ENCODE measurements around the gene ANO2. TPM values are rescaled to one million over a fixed set of nuclear protein-coding genes. Genes with fewer than 3 reads are reported as not detected.

ANO2 gene
- total and polyA plus RNA-seq, 8 donors: 0.44 to 16.9 (median 3.8) TPM; not detected in 1

GRCh38 chr12:5803532-5803931 lies 141.5 kb downstream of the ANO2 start:
- H3K4me3 ChIP-seq: no peak overlapping the region
- H3K27ac ChIP-seq: no peak overlapping the region
- 72 to 77% (median 76%) methylated on average over 6 to 7 of the region's 7 CpGs for WGBS, 5 donors
- H3K9me3 ChIP-seq: no peaks in the 10 kb centered on the region
- intact Hi-C loops (cut with DNase I; ENCODE audit: low total_unique reads): no loop called here
- TF ChIP-seq, protein P1, sequence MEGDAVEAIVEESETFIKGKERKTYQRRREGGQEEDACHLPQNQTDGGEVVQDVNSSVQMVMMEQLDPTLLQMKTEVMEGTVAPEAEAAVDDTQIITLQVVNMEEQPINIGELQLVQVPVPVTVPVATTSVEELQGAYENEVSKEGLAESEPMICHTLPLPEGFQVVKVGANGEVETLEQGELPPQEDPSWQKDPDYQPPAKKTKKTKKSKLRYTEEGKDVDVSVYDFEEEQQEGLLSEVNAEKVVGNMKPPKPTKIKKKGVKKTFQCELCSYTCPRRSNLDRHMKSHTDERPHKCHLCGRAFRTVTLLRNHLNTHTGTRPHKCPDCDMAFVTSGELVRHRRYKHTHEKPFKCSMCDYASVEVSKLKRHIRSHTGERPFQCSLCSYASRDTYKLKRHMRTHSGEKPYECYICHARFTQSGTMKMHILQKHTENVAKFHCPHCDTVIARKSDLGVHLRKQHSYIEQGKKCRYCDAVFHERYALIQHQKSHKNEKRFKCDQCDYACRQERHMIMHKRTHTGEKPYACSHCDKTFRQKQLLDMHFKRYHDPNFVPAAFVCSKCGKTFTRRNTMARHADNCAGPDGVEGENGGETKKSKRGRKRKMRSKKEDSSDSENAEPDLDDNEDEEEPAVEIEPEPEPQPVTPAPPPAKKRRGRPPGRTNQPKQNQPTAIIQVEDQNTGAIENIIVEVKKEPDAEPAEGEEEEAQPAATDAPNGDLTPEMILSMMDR (IDR thresholded peaks at IDR 0.05): no peak
- TF ChIP-seq POLR2AphosphoS5 (IDR thresholded peaks at IDR 0.05) (no peak), POLR2A (IDR thresholded peaks at IDR 0.05) (no peak), EP300 (IDR thresholded peaks at IDR 0.05) (no peak)
- H3K27me3 ChIP-seq: peaks cover 0 to 15% (median 0%) of the 10 kb centered on the region in 3 donors
- no peaks in the 10 kb centered on the region for H3K4me1 ChIP-seq
- no peaks in the 10 kb centered on the region for H3K36me3 ChIP-seq
- no peak for DNase-seq

GRCh38 chr12:5798242-5799015 lies 146.6 kb downstream of the ANO2 start:
- no peak overlapping the region for H3K27ac ChIP-seq
- H3K27me3 ChIP-seq: no peaks in the 10 kb centered on the region
- intact Hi-C loops (cut with DNase I; ENCODE audit: low total_unique reads): loop anchor here (5.0 kb wide), 1 partner anchor 371 kb away; no protein-coding TSS in a partner anchor
- TF ChIP-seq, protein P1 (IDR thresholded peaks at IDR 0.05): no peak
- TF ChIP-seq POLR2A (IDR thresholded peaks at IDR 0.05): no peak
- no peak for TF ChIP-seq POLR2AphosphoS5 (IDR thresholded peaks at IDR 0.05)
- TF ChIP-seq EP300 (IDR thresholded peaks at IDR 0.05): no peak
- H3K4me1 ChIP-seq: peaks cover 0 to 9% (median 0%) of the 10 kb centered on the region in 4 donors
- no peak for DNase-seq
- WGBS, 5 donors: 76 to 91% (median 89%) methylated on average over 12 of the region's 12 CpGs
- no peaks in the 10 kb centered on the region for H3K36me3 ChIP-seq
- H3K4me3 ChIP-seq: no peak overlapping the region
- no peaks in the 10 kb centered on the region for H3K9me3 ChIP-seq

DNA sequence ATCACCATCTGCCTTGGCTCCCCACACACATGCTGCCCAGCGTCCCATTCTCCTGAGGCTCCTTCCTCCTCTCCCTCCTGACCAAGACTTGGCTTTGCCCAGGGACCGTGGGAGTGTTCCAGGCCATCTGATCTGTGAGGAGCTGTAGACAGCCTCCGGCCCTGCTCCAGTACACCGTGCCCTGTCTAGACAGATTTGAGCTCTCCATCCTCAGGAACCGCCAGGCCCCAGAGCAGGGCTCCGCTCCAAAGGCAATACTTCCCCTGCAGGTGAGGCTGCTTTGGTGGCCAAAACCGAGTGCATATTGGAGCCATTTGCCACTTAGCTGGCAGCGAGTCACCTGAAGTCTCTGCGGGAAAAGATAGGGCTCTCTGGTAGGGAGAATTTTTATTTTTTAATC lies 147.4 kb downstream of the ANO2 start:
- no peaks in the 10 kb centered on the region for H3K9me3 ChIP-seq
- WGBS, 5 donors: 82 to 90% (median 90%) methylated on average over 9 of the region's 9 CpGs
- H3K27ac ChIP-seq: no peak overlapping the region
- intact Hi-C loops (cut with DNase I; ENCODE audit: low total_unique reads): loop anchor here (5.0 kb wide), 1 partner anchor 370 kb away; no protein-coding TSS in a partner anchor
- H3K27me3 ChIP-seq: no peaks in the 10 kb centered on the region
- no peak overlapping the region for H3K4me3 ChIP-seq
- H3K4me1 ChIP-seq: peaks cover 0 to 9% (median 0%) of the 10 kb centered on the region in 4 donors
- H3K36me3 ChIP-seq: no peaks in the 10 kb centered on the region
- DNase-seq: no peak
- TF ChIP-seq POLR2AphosphoS5 (IDR thresholded peaks at IDR 0.05) (no peak), POLR2A (IDR thresholded peaks at IDR 0.05) (no peak), EP300 (IDR thresholded peaks at IDR 0.05) (no peak)
- TF ChIP-seq, protein P1 (IDR thresholded peaks at IDR 0.05): no peak

DNA sequence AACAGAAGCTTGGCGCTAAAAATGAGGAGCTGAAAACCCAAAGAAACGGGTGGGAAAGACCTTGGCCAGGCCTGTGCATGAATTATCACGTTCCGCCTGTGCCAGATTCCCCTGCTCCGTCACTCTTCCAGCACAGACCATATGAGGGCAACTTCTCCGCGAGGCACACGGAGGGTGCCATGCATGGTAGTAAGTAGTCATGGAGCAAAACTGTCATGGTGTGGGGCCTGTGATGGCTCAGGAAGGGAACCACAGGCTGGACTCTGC lies 148.2 kb downstream of the ANO2 start:
- DNase-seq: no peak
- H3K4me3 ChIP-seq: no peak overlapping the region
- no peak overlapping the region for H3K27ac ChIP-seq
- no peaks in the 10 kb centered on the region for H3K27me3 ChIP-seq
- H3K9me3 ChIP-seq: no peaks in the 10 kb centered on the region
- no peak for TF ChIP-seq POLR2AphosphoS5 (IDR thresholded peaks at IDR 0.05)
- TF ChIP-seq EP300 (IDR thresholded peaks at IDR 0.05): no peak
- TF ChIP-seq, protein P1 (IDR thresholded peaks at IDR 0.05): no peak
- no peak for TF ChIP-seq POLR2A (IDR thresholded peaks at IDR 0.05)
- intact Hi-C loops (cut with DNase I; ENCODE audit: low total_unique reads): loop anchor here (5.0 kb wide), 1 partner anchor 370 kb away; no protein-coding TSS in a partner anchor
- H3K4me1 ChIP-seq: peaks cover 0 to 9% (median 0%) of the 10 kb centered on the region in 4 donors
- WGBS, 5 donors: 73 to 91% (median 80%) methylated on average over 8 of the region's 8 CpGs
- H3K36me3 ChIP-seq: no peaks in the 10 kb centered on the region

All from stomach (tissue), 9 donors.